HT-29 (cell line): ENCODE results near the gene CEP44. TPM values are rescaled to one million over a fixed set of nuclear protein-coding genes. Genes with fewer than 3 reads are reported as not detected.
"Not testable (repeated sequence)": the region's sequence is repeated elsewhere in the genome, so short reads cannot be mapped to it uniquely, and the experiment has no call there.

Source experiments
- DNase-seq: peaks from one replicate; pipeline ENCODE4 v3.0.0-alpha.2; 2015; ENCODE audit warnings: low spot score
- total RNA-seq: library from RNA; depleted of rRNA; stranded (reverse); fragments of >200 nt; shearing (Covaris generic); gene quantifications from 2 replicates; pipeline ENCODE4 v1.2.3, GENCODE V29; 2014

CEP44 gene
- total RNA-seq, 1 experiment from 2014 or later = 10.0 TPM

- DNase-seq = no peak
Measured at GRCh38 chr4:174278467-174278866, 5.2 kb upstream of the CEP44 start.

GRCh38 chr4:174279433-174280155, 4.1 kb upstream of the CEP44 start:
- DNase-seq = no peak

- no peak for DNase-seq
Measured at GRCh38 chr4:174281182-174281737, 2.5 kb upstream of the CEP44 start.

GRCh38 chr4:174281901-174282300, 1.8 kb upstream of the CEP44 start:
- peak; percentile 4 for DNase-seq

- peak; percentile 85 for DNase-seq
Measured at GRCh38 chr4:174282836-174283506, 740 bp upstream of the CEP44 start.

- no peak for DNase-seq
Measured at GRCh38 chr4:174284487-174284886, 776 bp downstream of the CEP44 start.

GRCh38 chr4:174286870-174287269, 3.2 kb downstream of the CEP44 start:
- DNase-seq = no peak

- no peak for DNase-seq
Measured at GRCh38 chr4:174292473-174292872, 8.8 kb downstream of the CEP44 start.

GRCh38 chr4:174294641-174295040, 10.9 kb downstream of the CEP44 start:
- DNase-seq = not testable (repeated sequence)

GRCh38 chr4:174295142-174295541, 11.4 kb downstream of the CEP44 start:
- DNase-seq = not testable (repeated sequence)

- no peak for DNase-seq
Measured at GRCh38 chr4:174303687-174304086, 20.0 kb downstream of the CEP44 start.

- no peak for DNase-seq
Measured at GRCh38 chr4:174304664-174305063, 21.0 kb downstream of the CEP44 start.

- no peak for DNase-seq
Measured at GRCh38 chr4:174305961-174306360, 22.2 kb downstream of the CEP44 start.

- no peak for DNase-seq
Measured at GRCh38 chr4:174307694-174308093, 24.0 kb downstream of the CEP44 start.

- no peak for DNase-seq
Measured at GRCh38 chr4:174312993-174313392, 29.3 kb downstream of the CEP44 start.

GRCh38 chr4:174314274-174314673, 30.6 kb downstream of the CEP44 start:
- DNase-seq = no peak

GRCh38 chr4:174314770-174315169, 31.1 kb downstream of the CEP44 start:
- peak; percentile 13 for DNase-seq

GRCh38 chr4:174316546-174316945, 32.8 kb downstream of the CEP44 start:
- DNase-seq = no peak

- DNase-seq = no peak
Measured at GRCh38 chr4:174316954-174317353, 33.2 kb downstream of the CEP44 start.

- peak; percentile 9 for DNase-seq
Measured at GRCh38 chr4:174317531-174317930, 33.8 kb downstream of the CEP44 start.

- peak; percentile 57 for DNase-seq
Measured at GRCh38 chr4:174318829-174319764, 35.4 kb downstream of the CEP44 start.
